HG03196 (cell line): ENCODE results near the gene SLC22A5.

Source experiments
- ATAC-seq: cut with Tn5 transposase; IDR thresholded peaks from one replicate; pipeline ENCODE4 v1.9.1; 2021; ENCODE audit not compliant: unreplicated experiment

The SLC22A5 gene

DNA sequence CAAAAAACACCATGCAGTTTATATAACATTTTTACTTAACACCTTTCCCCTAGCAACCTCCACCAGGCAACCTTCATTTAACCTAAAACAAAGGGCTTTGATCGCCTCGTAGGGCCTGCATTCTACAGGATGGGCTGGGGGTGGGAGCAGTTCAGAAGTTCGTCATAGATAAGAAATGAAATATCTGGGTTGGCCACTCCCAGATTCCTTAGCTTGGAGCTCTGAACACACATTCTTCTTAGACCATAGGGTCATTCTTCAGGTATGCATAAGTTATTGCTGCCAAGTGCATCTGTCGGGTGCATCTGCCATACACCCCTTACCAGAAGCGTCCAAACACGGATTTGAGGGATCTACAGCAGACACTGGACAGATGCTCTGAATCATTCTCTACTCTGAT lies 4.3 kb upstream of the SLC22A5 start:
- ATAC-seq: no peak

DNA sequence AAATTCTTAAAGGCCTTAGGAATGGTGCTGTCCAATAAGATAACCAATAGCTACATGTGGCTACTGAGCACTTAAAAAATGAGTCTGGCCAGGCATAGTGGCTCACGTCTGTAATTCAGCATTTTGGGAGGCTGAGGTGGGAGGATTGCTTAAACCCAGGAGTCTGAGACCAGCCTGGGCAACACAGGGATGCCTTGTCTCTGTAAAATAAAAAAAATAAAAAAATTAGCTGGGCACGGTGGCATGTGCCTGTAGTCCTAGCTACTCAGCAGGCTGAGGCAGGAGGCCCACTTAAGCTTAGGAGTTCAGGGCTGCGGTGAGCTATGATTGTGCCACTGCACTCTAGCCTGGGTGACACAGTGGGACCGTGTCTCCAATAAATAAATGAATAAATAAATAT lies 1.3 kb upstream of the SLC22A5 start:
- ATAC-seq: no peak

DNA sequence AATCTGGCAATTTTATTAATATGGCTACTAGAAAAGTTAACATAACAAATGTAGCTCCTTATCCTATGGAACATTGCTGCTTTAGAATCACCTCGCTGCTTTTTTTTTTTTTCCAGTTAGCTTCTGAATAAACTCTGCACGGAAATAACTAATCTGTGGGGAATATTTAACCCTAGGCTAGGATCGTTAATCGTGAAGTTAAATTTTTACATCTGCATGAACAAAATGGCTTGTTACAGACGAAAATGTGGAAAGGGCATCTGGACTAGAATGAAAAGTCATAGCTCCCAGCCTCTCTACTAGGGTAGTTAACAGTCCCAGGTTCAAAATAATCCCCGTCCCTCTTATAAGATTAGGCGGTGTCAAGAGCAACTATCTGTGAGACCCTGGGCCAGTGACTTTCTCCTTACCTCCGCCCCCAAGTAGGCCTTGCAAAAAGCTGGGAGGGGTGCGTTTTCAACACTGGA lies 470 bp upstream of the SLC22A5 start:
- no peak for ATAC-seq

DNA sequence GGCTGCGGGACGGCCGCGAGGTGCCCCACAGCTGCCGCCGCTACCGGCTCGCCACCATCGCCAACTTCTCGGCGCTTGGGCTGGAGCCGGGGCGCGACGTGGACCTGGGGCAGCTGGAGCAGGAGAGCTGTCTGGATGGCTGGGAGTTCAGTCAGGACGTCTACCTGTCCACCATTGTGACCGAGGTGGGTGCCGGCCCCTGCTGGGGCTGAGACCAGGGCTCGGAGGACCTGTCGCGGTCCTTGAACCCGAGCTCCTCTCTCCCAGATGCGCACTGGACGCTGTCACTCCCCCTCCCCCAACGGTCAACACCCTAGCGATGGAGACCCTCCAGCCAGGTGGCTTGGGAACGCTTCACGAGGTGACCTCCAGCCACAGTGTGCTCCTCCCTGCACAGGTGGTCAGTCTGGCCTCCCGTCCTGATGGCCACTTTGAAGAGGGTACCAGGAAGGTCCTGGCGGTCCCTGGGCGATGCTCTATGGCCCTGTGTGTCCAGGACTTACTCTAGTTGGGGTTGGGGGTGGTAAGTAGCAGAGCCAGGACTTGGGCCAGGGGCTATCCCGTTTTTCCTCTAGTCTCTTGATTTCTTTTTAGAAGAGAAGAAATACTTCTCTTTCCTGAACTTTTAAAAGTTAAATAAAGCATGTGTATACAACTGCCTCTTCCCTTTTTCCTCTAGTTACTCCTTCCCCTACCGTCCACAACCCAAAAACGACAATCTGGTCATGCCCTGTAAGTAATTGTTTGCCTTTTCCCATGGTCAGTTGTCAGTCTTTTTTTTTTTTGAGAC lies 866 bp downstream of the SLC22A5 start:
- peak; percentile 6 for ATAC-seq

DNA sequence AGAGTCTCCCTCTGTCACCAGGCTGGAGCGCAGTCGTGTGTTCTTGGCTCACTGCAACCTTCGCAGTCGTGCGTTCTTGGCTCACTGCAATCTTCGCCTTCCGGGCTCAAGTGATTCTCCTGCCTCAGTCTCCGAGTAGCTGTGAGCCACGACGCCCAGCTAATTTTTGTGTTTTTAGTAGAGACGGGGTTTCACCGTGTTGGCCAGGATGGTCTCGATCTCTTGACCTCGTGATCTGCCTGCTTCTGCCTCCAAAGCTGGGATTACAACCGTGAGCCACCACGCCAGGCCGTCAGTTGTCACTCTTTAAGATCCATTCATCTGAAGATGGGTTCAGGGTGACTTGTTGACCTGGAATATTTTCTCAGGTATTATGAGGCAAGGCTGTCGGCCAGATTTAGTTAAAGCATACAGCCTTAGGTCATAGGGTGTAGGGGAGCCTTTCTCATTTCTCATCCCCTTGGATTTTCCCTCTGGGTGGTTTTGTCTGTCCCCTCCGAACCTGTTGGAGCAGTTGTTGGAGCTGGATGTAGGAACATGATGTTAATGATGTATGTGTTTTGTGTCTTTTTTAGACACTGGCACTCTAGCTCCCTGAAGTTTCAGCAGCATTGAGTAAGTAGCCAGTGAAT lies 1.6 kb downstream of the SLC22A5 start:
- no peak for ATAC-seq

DNA sequence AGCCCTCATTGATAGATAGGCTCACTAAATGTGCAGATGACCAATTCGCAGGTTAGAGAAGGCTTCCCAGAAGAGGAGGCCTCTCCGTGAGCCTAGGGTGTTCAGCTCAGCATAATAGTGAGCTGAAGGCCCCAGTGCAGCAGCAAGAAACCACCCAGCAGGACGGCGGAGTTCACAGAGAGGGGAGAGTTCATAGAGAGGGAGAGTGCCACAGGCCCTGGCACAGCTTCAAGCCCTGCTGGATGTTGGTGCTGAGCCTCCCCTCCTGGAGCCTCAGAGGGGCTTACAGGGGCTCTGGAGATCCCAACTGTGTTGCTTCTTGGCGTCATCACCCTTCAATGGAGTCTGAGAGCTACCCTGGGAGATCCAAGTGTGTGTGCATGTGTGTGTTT lies 2.1 kb downstream of the SLC22A5 start:
- ATAC-seq: no peak

DNA sequence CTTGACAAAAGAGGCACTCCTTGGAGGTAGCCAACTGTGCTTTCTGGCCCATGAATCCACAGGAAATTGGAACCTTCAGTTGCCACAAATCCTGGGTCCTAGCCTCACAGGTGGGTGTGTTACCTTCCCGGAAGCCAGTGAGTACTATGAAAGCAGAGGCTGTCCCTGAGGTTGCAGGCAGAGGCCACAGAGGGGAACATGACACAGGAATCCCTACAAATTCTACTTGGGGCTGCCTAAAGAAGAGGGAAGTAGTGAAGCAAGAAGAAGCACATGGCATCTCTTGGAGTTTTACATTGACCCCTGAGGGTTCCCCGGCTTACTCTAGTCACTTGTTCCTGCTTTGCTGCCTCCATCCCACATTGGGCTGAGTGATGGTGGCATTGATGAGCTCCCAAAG lies 2.6 kb downstream of the SLC22A5 start:
- no peak for ATAC-seq

DNA sequence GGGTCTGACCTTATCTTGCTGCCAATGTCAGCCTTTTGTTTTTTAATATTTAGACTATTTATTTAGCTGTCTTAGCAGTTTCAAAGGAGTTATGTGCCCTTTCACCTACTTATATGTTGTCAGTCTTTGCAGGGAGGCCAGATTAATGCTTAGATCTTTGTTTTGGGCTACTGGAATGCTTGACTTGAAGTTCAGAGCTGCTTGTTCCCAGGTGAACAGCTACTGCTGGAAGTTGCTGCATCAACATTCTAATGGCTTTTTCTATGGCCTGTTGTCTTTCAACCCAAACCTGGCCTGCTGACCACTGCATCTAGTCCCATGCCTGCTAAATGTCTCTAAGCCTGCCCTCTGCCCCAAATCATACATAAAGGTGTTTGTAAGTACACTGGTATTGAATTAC lies 3.0 kb downstream of the SLC22A5 start:
- no peak for ATAC-seq

DNA sequence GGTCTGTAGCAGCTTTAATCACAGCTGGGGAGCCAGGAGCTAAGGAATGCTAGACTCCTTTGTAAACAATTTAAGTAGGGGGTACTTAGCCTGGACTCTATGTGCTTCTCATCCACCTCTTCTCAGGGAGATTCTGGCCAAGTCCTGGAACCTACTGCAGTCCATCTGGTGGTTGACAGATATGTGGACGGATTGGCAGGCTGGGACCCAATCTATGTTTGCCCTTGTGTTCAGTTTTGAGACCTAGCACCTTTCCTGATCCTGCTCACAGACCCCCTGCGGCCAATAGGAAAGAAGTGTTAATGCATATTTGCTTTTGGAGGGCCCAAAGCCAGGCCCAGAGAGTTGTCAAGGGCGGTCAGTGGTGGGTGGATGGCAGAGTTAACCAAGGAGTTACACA lies 6.4 kb downstream of the SLC22A5 start:
- ATAC-seq: no peak

DNA sequence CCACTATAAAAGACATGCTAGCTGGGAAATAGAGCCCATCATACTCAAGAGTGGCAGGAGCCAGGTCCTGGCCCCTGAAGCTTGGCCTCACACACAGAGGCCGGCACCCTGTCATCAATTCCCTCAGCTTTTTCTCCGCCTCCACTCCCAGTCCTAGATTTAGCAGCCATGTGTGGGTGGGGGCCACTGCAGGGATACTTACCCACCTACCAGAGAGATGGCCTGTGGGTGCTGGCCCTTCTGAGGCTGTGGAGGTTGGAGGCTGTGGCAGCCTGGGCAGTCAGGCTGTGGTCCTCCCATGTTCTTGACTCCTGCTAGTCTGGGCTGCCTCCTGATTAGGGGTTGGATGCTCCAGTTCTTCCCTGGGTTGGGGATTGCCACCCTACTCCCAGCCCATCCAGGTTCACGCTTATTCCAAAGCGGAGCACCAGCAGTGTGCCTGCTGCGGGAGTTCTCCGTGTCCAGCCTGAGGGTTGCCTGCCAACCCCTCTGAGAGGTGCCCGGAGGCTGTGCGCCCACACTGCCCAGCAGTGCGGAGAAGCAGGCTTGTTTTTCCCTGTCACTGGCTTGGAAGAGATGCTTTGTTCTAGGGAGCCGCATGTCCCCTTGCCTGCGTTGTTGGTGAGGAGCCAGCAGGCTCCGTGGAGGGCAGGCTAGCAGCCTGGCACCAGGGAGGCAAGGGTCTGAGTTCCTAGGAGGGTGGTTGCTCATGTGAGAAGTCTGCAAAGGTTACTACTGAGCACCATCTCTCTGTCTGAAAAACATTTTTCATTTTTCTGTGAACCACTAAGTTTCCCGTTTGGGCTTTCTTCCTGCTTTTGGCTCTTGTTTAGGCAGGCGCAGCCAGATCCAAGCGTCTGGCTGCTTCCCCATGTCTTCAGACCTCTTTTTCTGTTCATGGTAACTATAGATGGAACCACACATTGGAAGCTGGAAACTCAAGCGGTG lies 7.5 kb downstream of the SLC22A5 start:
- no peak for ATAC-seq

DNA sequence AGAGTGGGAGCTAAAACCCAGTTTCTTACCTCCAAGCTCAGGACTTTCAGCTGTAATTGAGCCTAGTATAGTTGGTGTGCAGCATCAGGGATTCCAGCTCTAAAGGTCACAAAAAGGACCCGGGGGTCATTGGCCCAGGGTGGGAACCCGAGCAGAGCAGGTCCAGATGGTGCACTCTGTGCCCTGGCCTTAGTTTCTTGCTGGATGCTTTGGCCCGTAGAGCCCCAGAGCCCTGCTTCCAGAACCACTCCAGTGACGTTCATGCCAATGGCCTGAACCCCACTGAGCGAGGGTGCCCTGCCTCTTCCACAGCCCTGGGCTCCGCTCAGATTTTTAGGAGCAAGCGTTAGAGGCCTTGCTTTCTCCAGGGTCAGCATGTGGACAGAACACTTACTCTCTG lies 8.2 kb downstream of the SLC22A5 start:
- no peak for ATAC-seq

DNA sequence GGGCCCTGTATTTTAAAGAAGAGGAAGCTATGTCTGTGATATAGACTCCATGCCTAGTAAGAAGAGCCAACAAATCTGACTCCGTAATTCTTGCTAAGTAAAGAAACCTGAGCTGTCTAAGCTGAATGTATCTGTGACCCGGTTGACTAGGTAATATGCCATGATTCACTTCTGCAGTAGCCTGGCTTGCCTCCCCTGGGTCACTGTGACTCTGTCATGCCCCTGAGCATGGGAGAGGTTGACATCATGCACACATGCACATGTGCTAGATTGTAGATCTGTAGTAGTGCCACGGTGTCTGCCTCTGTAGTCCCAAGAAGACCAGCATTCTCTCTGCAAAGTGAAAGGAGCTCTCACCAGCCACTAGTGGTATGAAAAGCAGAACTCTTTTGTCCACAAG lies 9.1 kb downstream of the SLC22A5 start:
- ATAC-seq: no peak

DNA sequence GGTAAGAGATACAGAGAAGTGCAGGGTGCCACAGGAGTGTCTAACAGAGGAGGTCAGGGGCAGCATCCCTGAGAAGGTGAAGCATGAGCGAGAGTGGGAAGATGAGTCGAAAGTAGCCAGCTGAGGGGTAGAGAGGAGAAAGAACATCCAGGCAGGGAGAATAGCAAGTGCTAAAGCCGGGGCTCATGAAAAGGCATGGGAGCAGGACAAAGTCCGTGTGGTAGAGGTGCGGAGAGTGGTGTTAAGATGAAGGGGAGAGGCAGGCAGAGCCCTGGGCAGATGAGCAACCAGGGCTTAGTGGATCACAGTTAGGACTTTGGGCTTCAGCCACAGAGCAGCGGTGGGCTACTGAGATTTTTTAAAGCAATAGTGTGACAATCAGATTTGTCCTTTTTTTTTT lies 10.5 kb downstream of the SLC22A5 start:
- ATAC-seq: no peak

DNA sequence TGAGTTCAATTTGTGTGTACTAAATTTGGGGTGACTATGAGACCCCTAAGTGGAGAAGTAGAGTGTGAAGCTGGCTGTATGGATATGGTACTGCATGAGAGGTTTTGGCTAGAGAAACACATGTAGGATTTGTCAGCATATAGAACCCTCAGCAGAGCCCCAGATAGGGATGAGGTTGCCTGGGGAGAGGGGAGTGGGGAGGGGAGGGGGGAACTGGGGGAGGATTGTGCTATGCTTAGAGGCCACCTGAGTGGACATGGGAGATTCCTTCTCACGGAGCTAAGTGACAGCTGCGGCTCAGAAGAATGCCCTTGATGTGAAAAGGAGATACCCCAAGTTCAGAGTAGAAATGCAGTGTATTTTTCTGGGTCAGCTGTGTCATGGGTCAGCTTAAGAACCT lies 11.2 kb downstream of the SLC22A5 start:
- ATAC-seq: no peak

DNA sequence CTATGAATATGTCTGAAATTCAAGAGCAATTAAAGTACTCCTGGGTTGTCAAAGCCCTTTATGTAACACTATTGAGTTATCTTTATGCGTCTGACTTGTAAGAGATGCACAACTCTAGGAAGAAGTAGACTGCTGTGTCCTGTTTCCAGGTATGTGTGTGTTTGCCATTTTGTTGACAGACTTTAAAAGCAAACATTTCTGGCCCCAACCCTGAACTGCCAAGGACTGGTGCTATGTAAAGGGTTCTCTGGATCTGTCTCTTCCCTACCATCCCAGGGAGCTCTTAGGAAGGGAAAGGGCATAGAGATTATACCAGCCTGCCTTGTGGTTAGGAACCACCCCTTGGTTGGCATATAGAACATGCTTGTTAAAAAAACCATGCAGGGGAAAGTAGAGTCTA lies 12.1 kb downstream of the SLC22A5 start:
- ATAC-seq: no peak

DNA sequence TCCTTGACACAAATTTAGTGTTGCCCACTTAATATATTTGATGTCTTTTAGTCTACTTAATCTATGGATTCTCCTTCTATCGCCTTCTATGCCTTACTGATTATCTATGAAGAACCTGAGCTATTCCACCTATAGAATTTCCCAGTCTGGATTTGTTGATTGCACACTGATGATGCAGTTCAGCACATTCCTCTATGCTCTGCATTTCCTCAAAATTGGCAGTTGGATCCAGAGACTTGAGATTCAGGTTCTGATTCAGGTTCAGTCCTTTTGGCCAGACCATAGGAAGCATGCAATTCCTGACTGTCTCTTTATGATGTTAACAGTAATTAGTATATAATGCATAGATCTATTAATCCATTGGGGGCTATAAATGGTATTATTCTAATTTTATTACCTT lies 13.8 kb downstream of the SLC22A5 start:
- ATAC-seq: no peak

DNA sequence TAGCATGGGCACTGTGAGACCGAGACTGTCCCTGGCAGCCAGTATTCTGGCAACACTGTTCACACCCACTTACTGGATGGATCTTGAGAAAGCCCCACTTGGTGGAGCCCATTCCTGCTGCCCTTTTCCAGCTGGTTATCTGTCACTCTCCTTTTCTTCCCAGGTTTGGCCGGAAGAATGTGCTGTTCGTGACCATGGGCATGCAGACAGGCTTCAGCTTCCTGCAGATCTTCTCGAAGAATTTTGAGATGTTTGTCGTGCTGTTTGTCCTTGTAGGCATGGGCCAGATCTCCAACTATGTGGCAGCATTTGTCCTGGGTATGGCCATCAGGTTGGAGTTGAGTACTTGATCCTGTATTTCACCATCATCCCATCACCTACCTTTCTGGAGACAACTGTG lies 14.5 kb downstream of the SLC22A5 start:
- no peak for ATAC-seq

DNA sequence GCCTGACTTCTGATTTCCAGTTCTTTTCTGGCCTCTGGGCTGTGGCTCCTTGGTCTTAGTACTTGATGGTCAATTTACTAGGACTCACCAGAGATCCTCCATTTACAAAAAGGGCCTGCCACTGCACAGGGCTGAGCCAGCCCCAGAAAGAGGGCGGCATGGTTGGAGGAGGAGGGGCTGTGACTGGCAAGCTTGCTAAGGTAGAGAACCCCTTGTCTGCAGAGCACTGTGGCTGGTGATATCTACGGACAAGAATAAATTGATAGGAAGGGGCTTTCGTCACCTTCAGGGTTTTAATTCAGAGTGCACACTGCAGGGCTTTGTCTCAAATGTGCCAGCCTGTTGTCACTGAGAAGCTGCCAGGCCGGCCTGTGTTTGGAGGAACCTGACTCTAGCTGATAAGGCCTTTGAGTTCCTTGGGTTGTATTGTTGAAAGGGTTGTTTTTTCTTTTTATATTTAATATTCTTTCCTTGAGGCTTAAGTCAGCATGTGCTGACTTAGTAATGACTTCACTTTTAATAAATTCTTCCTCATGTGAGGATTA lies 15.1 kb downstream of the SLC22A5 start:
- ATAC-seq: no peak

DNA sequence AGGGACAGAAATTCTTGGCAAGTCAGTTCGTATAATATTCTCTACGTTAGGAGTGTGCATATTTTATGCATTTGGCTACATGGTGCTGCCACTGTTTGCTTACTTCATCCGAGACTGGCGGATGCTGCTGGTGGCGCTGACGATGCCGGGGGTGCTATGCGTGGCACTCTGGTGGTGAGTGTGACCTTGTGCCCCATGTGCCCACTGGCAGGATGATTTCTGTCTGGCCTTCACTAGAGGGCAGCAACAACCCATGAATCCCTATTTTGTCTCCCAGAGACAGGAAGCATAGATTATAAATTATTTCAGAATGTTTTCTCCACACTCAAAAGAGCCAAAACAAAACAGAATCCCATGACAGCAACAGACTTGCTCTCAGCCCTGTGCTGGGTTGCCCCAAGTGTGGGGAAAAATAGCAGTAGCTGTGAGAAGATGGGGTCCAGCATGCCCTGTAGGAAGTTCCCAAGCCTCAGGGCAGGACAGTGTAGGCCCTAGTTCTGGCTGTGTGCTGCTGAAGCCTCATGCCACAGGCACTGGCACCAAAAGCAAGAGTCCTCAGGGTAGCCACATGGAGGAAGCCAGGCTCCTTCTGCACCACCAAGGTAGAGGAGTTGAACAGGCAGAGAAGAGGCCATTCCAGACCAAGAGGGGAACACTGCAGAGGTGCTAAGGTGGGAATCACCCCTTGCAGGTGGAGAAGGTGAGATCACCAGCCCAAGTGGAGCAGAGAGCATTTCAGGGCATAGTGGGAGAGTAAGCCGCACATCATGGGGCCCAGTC lies 16.0 kb downstream of the SLC22A5 start:
- no peak for ATAC-seq

DNA sequence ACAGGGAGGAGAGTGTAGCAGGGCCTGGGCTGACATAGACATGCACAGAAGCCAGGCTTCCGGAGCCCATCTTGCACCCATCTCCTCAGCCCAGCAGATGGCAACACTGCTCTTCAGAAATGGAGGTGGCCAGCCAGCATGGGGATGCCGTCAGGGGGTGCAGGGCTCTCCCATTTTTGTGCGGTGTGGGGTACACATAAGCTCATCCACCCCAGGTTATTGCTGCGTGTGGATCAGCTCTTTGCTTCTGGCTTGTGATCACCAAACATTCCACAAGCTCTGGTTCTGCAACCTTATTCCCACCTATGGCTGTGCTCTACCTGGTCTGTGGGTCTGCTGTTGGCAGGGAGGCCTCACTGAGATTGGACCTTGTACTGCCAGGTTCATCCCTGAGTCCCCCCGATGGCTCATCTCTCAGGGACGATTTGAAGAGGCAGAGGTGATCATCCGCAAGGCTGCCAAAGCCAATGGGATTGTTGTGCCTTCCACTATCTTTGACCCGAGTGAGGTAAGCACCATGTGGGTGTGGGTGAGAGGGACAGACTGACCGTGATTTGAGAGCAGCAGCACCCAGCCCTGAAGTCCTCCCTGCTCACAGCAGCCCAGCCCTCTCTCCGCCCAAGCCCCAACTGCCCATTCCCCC lies 17.3 kb downstream of the SLC22A5 start:
- ATAC-seq: peak; percentile 74
